K562 (cell line): ENCODE results near the gene CLDN20.

Experiments used
- NFRKB ChIP-seq: fragments of 450-650 bp; IDR thresholded peaks from 2 replicates; pipeline ENCODE4 v1.6.1; 2016; ENCODE audit warnings: low read depth
- NFYB ChIP-seq: IDR thresholded peaks from 2 replicates; pipeline ENCODE4 v1.6.1; 2011; ENCODE audit warnings: mild to moderate bottlenecking, moderate library complexity; ENCODE audit not compliant: insufficient read length; ENCODE audit errors: extremely low read depth
- RB1 ChIP-seq: fragments of 450-650 bp; IDR thresholded peaks from 2 replicates; pipeline ENCODE4 v1.6.1; 2017; ENCODE audit warnings: low read depth, mild to moderate bottlenecking
- TARDBP ChIP-seq: fragments of 450-650 bp; IDR thresholded peaks from 2 replicates; pipeline ENCODE4 v1.6.1; 2016

GRCh38 chr6:155254139-155254538 is 9.7 kb upstream of the CLDN20 start:
- TF ChIP-seq RB1, result no peak
- no peak for TF ChIP-seq NFYB
- TF ChIP-seq TARDBP, result no peak
- no peak for TF ChIP-seq NFRKB
